Neutrophil (primary cell): ENCODE measurements around the gene ZNF451.
A peak's percentile ranks its signal among the peaks of the same experiment; 100 is the strongest.
"Not testable (repeated sequence)": the region's sequence is repeated elsewhere in the genome, so short reads cannot be mapped to it uniquely, and the experiment has no call there.

ENCODE experiments used
- H3K27ac ChIP-seq: fragments of 200-600 bp; sonication (generic); 2 replicates; pipeline ENCODE4 v1.5.1; 2016; ENCODE audit warnings: mild to moderate bottlenecking, moderate library complexity
- H3K27me3 ChIP-seq: fragments of 200-600 bp; sonication (generic); 2 replicates; pipeline ENCODE4 v1.6.0; 2016; ENCODE audit warnings: mild to moderate bottlenecking
- H3K36me3 ChIP-seq: fragments of 200-600 bp; sonication (generic); 2 replicates; pipeline ENCODE4 v1.5.1; 2017
- H3K4me1 ChIP-seq, 2 experiments: fragments of 200-600 bp in 1 of 2; sonication (generic) in 1 of 2; 1 replicate in 1 of 2; 2 replicates in 1 of 2; pipeline versions ENCODE4 v1.5.1 to v1.6.1; 2013 to 2016; ENCODE audit warnings: low read depth in 1 of 2, low read length in 1 of 2, mild to moderate bottlenecking in 1 of 2, moderate library complexity in 1 of 2; ENCODE audit not compliant: control insufficient read depth in 1 of 2, insufficient read depth in 1 of 2
- H3K4me3 ChIP-seq, 2 experiments: fragments of 200-600 bp in 1 of 2; sonication (generic) in 1 of 2; 1 replicate in 1 of 2; 2 replicates in 1 of 2; pipeline ENCODE4 v1.5.1; 2013 to 2016; ENCODE audit warnings: low read depth in 1 of 2, low read length in 1 of 2, mild to moderate bottlenecking in 1 of 2, moderate library complexity in 1 of 2
- H3K9me3 ChIP-seq: fragments of 200-600 bp; sonication (generic); 2 replicates; pipeline ENCODE4 v1.5.1; 2016
- TF ChIP-seq, protein P1 (sequence below): fragments of 200-600 bp; sonication (generic); IDR thresholded peaks from 2 replicates; pipeline ENCODE4 v1.5.1; 2016; ENCODE audit warnings: antibody characterized with exemption

The ZNF451 gene, protein sequence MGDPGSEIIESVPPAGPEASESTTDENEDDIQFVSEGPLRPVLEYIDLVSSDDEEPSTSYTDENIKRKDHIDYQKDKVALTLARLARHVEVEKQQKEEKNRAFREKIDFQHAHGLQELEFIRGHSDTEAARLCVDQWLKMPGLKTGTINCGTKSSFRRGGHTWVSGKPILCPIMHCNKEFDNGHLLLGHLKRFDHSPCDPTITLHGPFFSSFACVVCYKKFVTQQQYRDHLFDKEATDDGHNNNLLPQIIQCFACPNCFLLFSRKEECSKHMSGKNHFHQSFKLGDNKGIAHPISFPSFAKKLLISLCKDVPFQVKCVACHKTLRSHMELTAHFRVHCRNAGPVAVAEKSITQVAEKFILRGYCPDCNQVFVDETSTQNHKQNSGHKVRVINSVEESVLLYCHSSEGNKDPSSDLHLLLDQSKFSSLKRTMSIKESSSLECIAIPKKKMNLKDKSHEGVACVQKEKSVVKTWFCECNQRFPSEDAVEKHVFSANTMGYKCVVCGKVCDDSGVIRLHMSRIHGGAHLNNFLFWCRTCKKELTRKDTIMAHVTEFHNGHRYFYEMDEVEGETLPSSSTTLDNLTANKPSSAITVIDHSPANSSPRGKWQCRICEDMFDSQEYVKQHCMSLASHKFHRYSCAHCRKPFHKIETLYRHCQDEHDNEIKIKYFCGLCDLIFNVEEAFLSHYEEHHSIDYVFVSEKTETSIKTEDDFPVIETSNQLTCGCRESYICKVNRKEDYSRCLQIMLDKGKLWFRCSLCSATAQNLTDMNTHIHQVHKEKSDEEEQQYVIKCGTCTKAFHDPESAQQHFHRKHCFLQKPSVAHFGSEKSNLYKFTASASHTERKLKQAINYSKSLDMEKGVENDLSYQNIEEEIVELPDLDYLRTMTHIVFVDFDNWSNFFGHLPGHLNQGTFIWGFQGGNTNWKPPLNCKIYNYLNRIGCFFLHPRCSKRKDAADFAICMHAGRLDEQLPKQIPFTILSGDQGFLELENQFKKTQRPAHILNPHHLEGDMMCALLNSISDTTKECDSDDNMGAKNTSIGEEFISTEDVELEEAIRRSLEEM

DNA sequence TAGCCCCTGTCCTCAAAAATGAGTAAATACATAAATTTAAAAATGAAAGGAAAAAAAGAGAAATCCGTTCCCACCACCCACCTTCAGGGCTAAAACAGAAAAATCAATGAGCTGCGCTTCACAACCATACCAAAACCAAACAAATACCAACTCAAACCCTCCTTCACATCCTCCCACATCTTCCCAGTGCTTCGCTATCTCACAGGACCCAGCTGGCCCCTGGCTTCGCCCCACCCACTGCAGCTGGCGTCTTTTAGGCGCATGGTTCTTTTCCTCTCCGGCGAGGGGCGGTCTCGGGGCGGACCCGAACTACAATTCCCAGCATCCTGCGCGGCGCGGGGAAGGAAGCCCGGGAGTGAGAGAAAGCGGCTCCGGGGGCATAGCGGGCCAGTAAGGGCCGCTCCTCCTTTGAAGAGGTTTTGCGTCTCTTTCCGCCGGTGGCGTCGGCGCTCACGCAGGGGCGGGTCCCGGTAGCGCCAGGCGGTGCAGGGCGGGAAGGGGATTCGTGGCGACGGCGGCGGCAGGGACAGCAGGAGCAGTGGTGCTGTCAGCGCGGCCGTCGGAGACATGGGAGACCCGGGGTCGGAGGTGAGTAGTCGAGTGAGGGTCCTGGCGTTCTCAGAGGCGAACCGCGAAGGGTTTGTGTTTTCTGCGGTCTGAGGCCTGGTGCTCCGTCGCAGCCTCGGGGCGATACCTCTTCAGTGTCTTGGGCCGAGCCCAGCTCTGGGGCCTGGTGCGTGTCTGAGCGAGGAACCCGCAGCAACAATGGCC, at the start of gene ZNF451:
TSS of gene ZNF451 (plus strand) at position 502 of the 771 bp plus-strand sequence. CDS start at position 568, 66 bp downstream.
- Histone ChIP-seq H3K36me3 (no peaks in the 10 kb centered on the region), H3K27me3 (no peaks in the 10 kb centered on the region), H3K27ac (peak within 1 kb of the TSS; percentile 77), H3K4me1 (peaks cover 16 to 27% of the 10 kb centered on the region in 2 experiments), H3K4me3 (peak within 1 kb of the TSS; percentile 67 to 71), H3K9me3 (no peaks in the 10 kb centered on the region)
- TF ChIP-seq, protein P1, sequence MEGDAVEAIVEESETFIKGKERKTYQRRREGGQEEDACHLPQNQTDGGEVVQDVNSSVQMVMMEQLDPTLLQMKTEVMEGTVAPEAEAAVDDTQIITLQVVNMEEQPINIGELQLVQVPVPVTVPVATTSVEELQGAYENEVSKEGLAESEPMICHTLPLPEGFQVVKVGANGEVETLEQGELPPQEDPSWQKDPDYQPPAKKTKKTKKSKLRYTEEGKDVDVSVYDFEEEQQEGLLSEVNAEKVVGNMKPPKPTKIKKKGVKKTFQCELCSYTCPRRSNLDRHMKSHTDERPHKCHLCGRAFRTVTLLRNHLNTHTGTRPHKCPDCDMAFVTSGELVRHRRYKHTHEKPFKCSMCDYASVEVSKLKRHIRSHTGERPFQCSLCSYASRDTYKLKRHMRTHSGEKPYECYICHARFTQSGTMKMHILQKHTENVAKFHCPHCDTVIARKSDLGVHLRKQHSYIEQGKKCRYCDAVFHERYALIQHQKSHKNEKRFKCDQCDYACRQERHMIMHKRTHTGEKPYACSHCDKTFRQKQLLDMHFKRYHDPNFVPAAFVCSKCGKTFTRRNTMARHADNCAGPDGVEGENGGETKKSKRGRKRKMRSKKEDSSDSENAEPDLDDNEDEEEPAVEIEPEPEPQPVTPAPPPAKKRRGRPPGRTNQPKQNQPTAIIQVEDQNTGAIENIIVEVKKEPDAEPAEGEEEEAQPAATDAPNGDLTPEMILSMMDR = no peak

DNA sequence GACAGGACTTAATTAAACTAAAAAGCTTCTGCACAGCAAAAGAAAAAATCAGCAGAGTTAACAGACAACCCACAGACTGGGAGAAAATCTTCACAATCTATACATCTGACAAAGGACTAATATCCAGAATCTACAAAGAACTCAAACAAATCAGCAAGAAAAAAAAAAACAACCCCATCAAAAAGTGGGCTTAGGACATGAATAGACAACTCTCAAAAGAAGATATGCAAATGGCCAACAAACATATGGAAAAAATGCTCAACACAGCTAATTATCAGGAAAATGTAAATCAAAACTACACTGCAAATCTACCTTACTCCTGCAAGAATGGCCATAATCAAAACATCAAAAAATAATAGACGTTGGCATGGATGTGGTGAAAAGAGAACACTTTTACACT, 45.9 kb upstream of the ZNF451 start:
- not testable (repeated sequence) for H3K4me1 ChIP-seq, H3K9me3 ChIP-seq

DNA sequence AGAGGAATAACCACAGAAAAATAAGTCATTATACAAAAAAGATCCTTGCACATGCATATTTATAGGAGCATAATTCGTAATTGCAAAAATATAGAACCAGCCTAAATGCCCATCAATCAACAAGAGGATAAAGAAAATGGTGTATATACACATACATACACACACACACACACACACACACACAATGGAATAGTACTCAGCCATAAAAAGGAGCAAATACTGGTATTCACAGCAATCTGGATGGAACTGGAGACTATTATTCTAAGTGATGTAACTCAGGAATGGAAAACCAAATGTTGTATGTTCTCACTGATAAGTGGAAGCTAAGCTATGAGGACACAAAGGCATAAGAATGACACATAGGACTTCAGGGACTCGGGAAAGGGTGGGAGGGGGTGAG, 45.4 kb upstream of the ZNF451 start:
- no peaks in the 10 kb centered on the region for H3K36me3 ChIP-seq

More for the DNA sequence above, 45.9 kb upstream of the ZNF451 start:
- H3K27me3 ChIP-seq = peaks cover 24% of the 10 kb centered on the region
- H3K36me3 ChIP-seq, H3K4me3 ChIP-seq, H3K27ac ChIP-seq: not testable (repeated sequence)

DNA sequence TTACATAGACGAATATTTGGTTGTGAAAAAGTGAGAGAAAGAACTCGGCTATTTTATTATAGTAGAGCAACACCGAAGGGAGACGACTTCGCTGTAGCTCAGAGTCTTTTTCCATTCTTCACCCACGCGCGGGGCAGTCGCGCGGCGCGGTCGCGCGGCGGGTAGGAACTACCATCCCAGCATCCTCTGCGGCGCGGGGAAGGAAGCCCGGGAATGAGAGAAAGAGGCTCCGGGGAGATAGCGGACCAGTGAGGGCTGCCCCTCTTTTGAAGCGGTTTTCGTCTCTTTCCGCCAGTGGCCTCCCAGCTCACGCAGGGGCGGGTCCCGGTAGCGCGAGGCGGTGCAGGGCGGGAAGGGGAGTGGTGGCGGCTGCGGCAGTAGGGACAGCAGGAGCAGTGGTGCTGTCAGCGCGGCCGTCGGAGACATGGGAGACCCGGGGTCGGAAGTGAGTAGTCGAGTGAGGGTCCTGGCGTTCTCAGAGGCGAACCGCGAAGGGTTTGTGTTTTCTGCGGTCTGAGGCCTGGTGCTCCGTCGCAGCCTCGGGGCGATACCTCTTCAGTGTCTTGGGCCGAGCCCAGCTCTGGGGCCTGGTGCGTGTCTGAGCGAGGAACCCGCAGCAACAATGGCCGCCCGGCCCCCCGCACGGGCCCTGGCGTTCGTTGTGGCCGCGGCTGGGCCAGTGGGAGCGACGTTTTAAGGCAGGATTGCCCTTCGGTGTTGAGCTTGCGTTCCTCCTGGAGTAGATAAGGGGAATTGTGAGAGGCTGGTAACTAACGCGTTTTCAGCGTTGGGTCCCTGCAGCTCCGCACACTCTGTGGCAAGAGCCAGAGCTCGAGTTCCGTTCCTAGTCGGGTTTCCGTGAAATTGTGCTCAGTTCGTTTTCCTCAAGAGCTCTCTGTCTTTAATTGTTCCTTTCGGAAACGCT, 43.4 kb upstream of the ZNF451 start, which contains the start of gene KIAA1586:
TSS of gene KIAA1586 (plus strand) at position 362 of the 925 bp plus-strand sequence. CDS start at position 425, 63 bp downstream.
- not testable (repeated sequence) for H3K27ac ChIP-seq, H3K9me3 ChIP-seq, H3K4me1 ChIP-seq, H3K36me3 ChIP-seq
- Histone ChIP-seq H3K4me3 (peak within 1 kb of the TSS; percentile 62 to 66), H3K27me3 (peaks cover 24% of the 10 kb centered on the region)

More for the DNA sequence above, 45.4 kb upstream of the ZNF451 start:
- Histone ChIP-seq H3K4me1 (peaks cover 0 to 7% of the 10 kb centered on the region in 2 experiments), H3K27ac (no peak overlapping the region), H3K4me3 (no peak overlapping the region), H3K9me3 (no peaks in the 10 kb centered on the region), H3K27me3 (peaks cover 24% of the 10 kb centered on the region)
- TF ChIP-seq, protein P1 = no peak

DNA sequence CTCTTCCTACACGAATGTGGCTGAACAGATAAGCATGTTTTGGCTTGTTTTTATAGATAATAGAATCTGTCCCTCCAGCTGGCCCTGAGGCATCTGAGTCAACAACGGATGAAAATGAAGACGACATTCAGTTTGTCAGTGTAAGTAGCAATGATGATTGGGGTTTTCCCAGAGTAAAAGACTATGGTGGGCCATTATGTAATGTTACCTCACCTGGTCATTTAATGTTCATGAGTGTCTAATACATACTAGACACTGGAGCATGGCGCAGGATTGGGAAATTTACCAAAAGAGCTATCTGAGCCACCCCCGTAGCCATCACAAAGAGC, 42.8 kb upstream of the ZNF451 start:
- not testable (repeated sequence) for H3K9me3 ChIP-seq, H3K4me1 ChIP-seq, H3K27ac ChIP-seq, H3K36me3 ChIP-seq, H3K4me3 ChIP-seq
- peaks cover 24% of the 10 kb centered on the region for H3K27me3 ChIP-seq

DNA sequence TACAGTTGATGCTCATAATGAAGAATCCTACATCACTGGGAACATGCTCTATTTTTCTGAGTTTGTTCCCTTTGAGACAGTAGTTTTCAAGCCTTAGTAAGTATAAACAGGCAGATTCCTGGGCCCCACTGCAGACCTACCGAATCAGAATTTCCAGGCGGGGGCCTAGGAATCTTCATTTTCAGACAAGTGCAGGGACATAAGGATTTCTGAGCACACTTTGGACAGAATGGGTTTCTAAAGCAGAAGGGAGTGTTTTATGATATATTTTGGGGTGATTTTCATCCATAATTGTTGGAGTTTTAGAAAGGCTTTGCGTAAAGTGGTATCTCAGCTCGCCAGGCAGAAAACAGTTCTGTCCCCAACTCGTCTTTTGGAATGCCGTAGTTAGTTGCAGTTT, 42.1 kb upstream of the ZNF451 start:
- H3K27ac ChIP-seq = not testable (repeated sequence)

More for the DNA sequence above, 42.1 kb upstream of the ZNF451 start:
- not testable (repeated sequence) for H3K4me1 ChIP-seq, H3K36me3 ChIP-seq, H3K9me3 ChIP-seq, H3K4me3 ChIP-seq
- peaks cover 24% of the 10 kb centered on the region for H3K27me3 ChIP-seq
